ENCODE results near the gene HIP1R.
"Not testable (repeated sequence)": the region's sequence is repeated elsewhere in the genome, so short reads cannot be mapped to it uniquely, and the experiment has no call there.

DNA sequence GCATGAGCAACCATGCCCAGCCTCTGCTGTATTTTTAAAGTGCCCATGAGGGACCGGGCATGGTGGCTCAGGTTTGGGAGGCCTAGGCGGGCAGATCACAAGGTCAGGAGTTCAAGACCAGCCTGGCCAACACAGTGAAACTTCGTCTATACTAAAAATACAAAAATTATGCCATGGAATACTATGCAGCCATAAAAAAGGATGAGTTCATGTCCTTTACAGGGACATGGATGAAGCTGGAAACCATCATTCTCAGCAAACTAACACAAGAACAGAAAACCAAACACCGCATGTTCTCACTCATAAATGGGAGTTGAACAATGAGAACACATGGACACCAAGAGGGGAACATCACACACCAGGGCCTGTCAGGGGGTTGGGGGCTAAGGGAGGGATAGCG lies 70.0 kb downstream of the HIP1R start:
- TF ChIP-seq, protein P1, sequence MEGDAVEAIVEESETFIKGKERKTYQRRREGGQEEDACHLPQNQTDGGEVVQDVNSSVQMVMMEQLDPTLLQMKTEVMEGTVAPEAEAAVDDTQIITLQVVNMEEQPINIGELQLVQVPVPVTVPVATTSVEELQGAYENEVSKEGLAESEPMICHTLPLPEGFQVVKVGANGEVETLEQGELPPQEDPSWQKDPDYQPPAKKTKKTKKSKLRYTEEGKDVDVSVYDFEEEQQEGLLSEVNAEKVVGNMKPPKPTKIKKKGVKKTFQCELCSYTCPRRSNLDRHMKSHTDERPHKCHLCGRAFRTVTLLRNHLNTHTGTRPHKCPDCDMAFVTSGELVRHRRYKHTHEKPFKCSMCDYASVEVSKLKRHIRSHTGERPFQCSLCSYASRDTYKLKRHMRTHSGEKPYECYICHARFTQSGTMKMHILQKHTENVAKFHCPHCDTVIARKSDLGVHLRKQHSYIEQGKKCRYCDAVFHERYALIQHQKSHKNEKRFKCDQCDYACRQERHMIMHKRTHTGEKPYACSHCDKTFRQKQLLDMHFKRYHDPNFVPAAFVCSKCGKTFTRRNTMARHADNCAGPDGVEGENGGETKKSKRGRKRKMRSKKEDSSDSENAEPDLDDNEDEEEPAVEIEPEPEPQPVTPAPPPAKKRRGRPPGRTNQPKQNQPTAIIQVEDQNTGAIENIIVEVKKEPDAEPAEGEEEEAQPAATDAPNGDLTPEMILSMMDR (IDR thresholded peaks at IDR 0.05) = not testable (repeated sequence)
- not testable (repeated sequence) for TF ChIP-seq POLR2A (IDR thresholded peaks at IDR 0.05)

All from esophagus squamous epithelium (tissue), 4 donors.